Midbrain (tissue), 1 donor: ENCODE results near the gene VEGFB.

Source experiments
- DNase-seq: peaks from one replicate; lab custom pipeline; 2025; lab: John Stamatoyannopoulos, UW

The VEGFB gene

GRCh38 chr11:64233913-64234586 lies at the start of gene VEGFB:
Gene VEGFB (plus strand): TSS chr11:64234584. CDS start chr11:64234834, 250 bp downstream.
- peak; percentile 69 for DNase-seq

GRCh38 chr11:64185175-64185692 lies 49.1 kb upstream of the VEGFB start:
- peak; percentile 90 for DNase-seq

- DNase-seq: peak; percentile 100
These were observed 48.5 kb upstream of the VEGFB start, which contains the start of gene STIP1 for GRCh38 chr11:64185693-64186491. Gene STIP1 (plus strand): TSS chr11:64186171. CDS start chr11:64186262, 91 bp downstream.

- DNase-seq: no peak
These were observed 47.8 kb upstream of the VEGFB start for GRCh38 chr11:64186492-64187165.

- no peak for DNase-seq
These were observed 42.0 kb upstream of the VEGFB start for GRCh38 chr11:64192434-64192833.

- no peak for DNase-seq
These were observed 37.8 kb upstream of the VEGFB start for GRCh38 chr11:64196626-64197025.

GRCh38 chr11:64198511-64198910 lies 35.9 kb upstream of the VEGFB start:
- DNase-seq: no peak

- DNase-seq: no peak
These were observed 32.8 kb upstream of the VEGFB start for GRCh38 chr11:64201543-64201942.

GRCh38 chr11:64202992-64203391 lies 31.4 kb upstream of the VEGFB start:
- DNase-seq: no peak

GRCh38 chr11:64203421-64204079 lies 30.8 kb upstream of the VEGFB start:
- DNase-seq: no peak

- no peak for DNase-seq
These were observed 30.3 kb upstream of the VEGFB start for GRCh38 chr11:64204080-64204440.

- peak; percentile 88 for DNase-seq
These were observed 29.9 kb upstream of the VEGFB start for GRCh38 chr11:64204464-64204989.

- DNase-seq: no peak
These were observed 27.7 kb upstream of the VEGFB start, which contains the start of gene FERMT3 for GRCh38 chr11:64206457-64207255. Gene FERMT3 (plus strand): TSS chr11:64206721. CDS start chr11:64207365, 644 bp downstream.

GRCh38 chr11:64207256-64208085 lies 26.9 kb upstream of the VEGFB start:
- DNase-seq: no peak

GRCh38 chr11:64208086-64208795 lies 26.1 kb upstream of the VEGFB start:
- DNase-seq: no peak

GRCh38 chr11:64208796-64209562 lies 25.4 kb upstream of the VEGFB start:
- peak; percentile 29 for DNase-seq

GRCh38 chr11:64209563-64209843 lies 24.9 kb upstream of the VEGFB start:
- no peak for DNase-seq

- no peak for DNase-seq
These were observed 23.9 kb upstream of the VEGFB start for GRCh38 chr11:64210301-64211020.
